Activated naive CD4-positive, alpha-beta T cell treated with anti-CD3 and anti-CD28 coated beads, Interleukin-2, amount 50 U/mL, for 24 hours (primary cell): ENCODE results near the gene TBX1.

Experiments used
- H3K27ac Mint-ChIP-seq: one replicate; pipeline ENCODE4 v1.8.0; 2021; ENCODE audit warnings: mild to moderate bottlenecking, mixed read lengths
- H3K27me3 Mint-ChIP-seq: one replicate; pipeline ENCODE4 v1.8.0; 2021; ENCODE audit warnings: mixed read lengths
- H3K36me3 Mint-ChIP-seq: one replicate; pipeline ENCODE4 v1.8.0; 2021; ENCODE audit warnings: mixed read lengths
- H3K4me1 Mint-ChIP-seq: one replicate; pipeline ENCODE4 v1.8.0; 2021; ENCODE audit warnings: mixed read lengths
- H3K4me3 Mint-ChIP-seq: one replicate; pipeline ENCODE4 v1.8.0; 2021; ENCODE audit warnings: mild to moderate bottlenecking, mixed read lengths
- H3K9me3 Mint-ChIP-seq: one replicate; pipeline ENCODE4 v1.8.0; 2021; ENCODE audit warnings: mixed read lengths

The TBX1 gene

GRCh38 chr22:19730655-19731360 is 29.8 kb upstream of the TBX1 start:
- H3K4me1 Mint-ChIP-seq = peaks cover 4% of the 10 kb centered on the region
- H3K27ac Mint-ChIP-seq = no peak overlapping the region
- peaks cover 1% of the 10 kb centered on the region for H3K27me3 Mint-ChIP-seq
- no peaks in the 10 kb centered on the region for H3K36me3 Mint-ChIP-seq
- peak overlapping the region; percentile 85 for H3K4me3 Mint-ChIP-seq
- H3K9me3 Mint-ChIP-seq = no peaks in the 10 kb centered on the region

GRCh38 chr22:19731361-19732135 is 29.0 kb upstream of the TBX1 start:
- H3K27ac Mint-ChIP-seq = no peak overlapping the region
- H3K27me3 Mint-ChIP-seq = peaks cover 1% of the 10 kb centered on the region
- H3K4me3 Mint-ChIP-seq = no peak overlapping the region
- H3K36me3 Mint-ChIP-seq = no peaks in the 10 kb centered on the region
- H3K9me3 Mint-ChIP-seq = no peaks in the 10 kb centered on the region
- H3K4me1 Mint-ChIP-seq = peaks cover 4% of the 10 kb centered on the region

- peaks cover under 1% of the 10 kb centered on the region for H3K27me3 Mint-ChIP-seq
- no peaks in the 10 kb centered on the region for H3K9me3 Mint-ChIP-seq
- H3K27ac Mint-ChIP-seq = no peak overlapping the region
- no peaks in the 10 kb centered on the region for H3K36me3 Mint-ChIP-seq
- H3K4me3 Mint-ChIP-seq = no peak overlapping the region
- H3K4me1 Mint-ChIP-seq = peaks cover 4% of the 10 kb centered on the region
These were observed 28.0 kb upstream of the TBX1 start for GRCh38 chr22:19732403-19733113.

- no peak overlapping the region for H3K27ac Mint-ChIP-seq
- H3K36me3 Mint-ChIP-seq = no peaks in the 10 kb centered on the region
- no peaks in the 10 kb centered on the region for H3K27me3 Mint-ChIP-seq
- H3K4me1 Mint-ChIP-seq = peaks cover 4% of the 10 kb centered on the region
- H3K4me3 Mint-ChIP-seq = no peak overlapping the region
- no peaks in the 10 kb centered on the region for H3K9me3 Mint-ChIP-seq
These were observed 26.8 kb upstream of the TBX1 start for GRCh38 chr22:19733755-19734154.

- Mint-ChIP-seq H3K36me3 (no peaks in the 10 kb centered on the region), H3K9me3 (no peaks in the 10 kb centered on the region), H3K4me1 (peaks cover 4% of the 10 kb centered on the region), H3K27me3 (no peaks in the 10 kb centered on the region), H3K4me3 (no peak overlapping the region), H3K27ac (no peak overlapping the region)
These were observed 26.4 kb upstream of the TBX1 start for GRCh38 chr22:19734163-19734562.

- H3K9me3 Mint-ChIP-seq = no peaks in the 10 kb centered on the region
- no peak overlapping the region for H3K27ac Mint-ChIP-seq
- H3K4me1 Mint-ChIP-seq = peaks cover 4% of the 10 kb centered on the region
- no peak overlapping the region for H3K4me3 Mint-ChIP-seq
- no peaks in the 10 kb centered on the region for H3K27me3 Mint-ChIP-seq
- no peaks in the 10 kb centered on the region for H3K36me3 Mint-ChIP-seq
These were observed 25.7 kb upstream of the TBX1 start for GRCh38 chr22:19734837-19735382.

GRCh38 chr22:19735665-19736510 is 24.7 kb upstream of the TBX1 start:
- Mint-ChIP-seq H3K27me3 (no peaks in the 10 kb centered on the region), H3K9me3 (no peaks in the 10 kb centered on the region), H3K27ac (no peak overlapping the region), H3K36me3 (no peaks in the 10 kb centered on the region), H3K4me3 (no peak overlapping the region), H3K4me1 (no peaks in the 10 kb centered on the region)

- no peaks in the 10 kb centered on the region for H3K27me3 Mint-ChIP-seq
- no peaks in the 10 kb centered on the region for H3K36me3 Mint-ChIP-seq
- H3K9me3 Mint-ChIP-seq = no peaks in the 10 kb centered on the region
- H3K4me1 Mint-ChIP-seq = no peaks in the 10 kb centered on the region
- no peak overlapping the region for H3K27ac Mint-ChIP-seq
- H3K4me3 Mint-ChIP-seq = no peak overlapping the region
These were observed 22.5 kb upstream of the TBX1 start for GRCh38 chr22:19737846-19738663.

GRCh38 chr22:19738664-19739447 is 21.7 kb upstream of the TBX1 start:
- Mint-ChIP-seq H3K27ac (no peak overlapping the region), H3K4me3 (no peak overlapping the region), H3K4me1 (no peaks in the 10 kb centered on the region), H3K9me3 (no peaks in the 10 kb centered on the region), H3K36me3 (no peaks in the 10 kb centered on the region), H3K27me3 (no peaks in the 10 kb centered on the region)

GRCh38 chr22:19739448-19739895 is 21.1 kb upstream of the TBX1 start:
- no peaks in the 10 kb centered on the region for H3K9me3 Mint-ChIP-seq
- no peaks in the 10 kb centered on the region for H3K27me3 Mint-ChIP-seq
- no peak overlapping the region for H3K4me3 Mint-ChIP-seq
- H3K27ac Mint-ChIP-seq = no peak overlapping the region
- H3K36me3 Mint-ChIP-seq = no peaks in the 10 kb centered on the region
- H3K4me1 Mint-ChIP-seq = no peaks in the 10 kb centered on the region

- no peaks in the 10 kb centered on the region for H3K36me3 Mint-ChIP-seq
- no peaks in the 10 kb centered on the region for H3K27me3 Mint-ChIP-seq
- no peak overlapping the region for H3K4me3 Mint-ChIP-seq
- H3K9me3 Mint-ChIP-seq = no peaks in the 10 kb centered on the region
- H3K27ac Mint-ChIP-seq = no peak overlapping the region
- no peaks in the 10 kb centered on the region for H3K4me1 Mint-ChIP-seq
These were observed 20.6 kb upstream of the TBX1 start for GRCh38 chr22:19739911-19740449.

- Mint-ChIP-seq H3K9me3 (no peaks in the 10 kb centered on the region), H3K4me3 (no peak overlapping the region), H3K36me3 (no peaks in the 10 kb centered on the region), H3K27ac (no peak overlapping the region), H3K27me3 (no peaks in the 10 kb centered on the region), H3K4me1 (no peaks in the 10 kb centered on the region)
These were observed 20.0 kb upstream of the TBX1 start for GRCh38 chr22:19740586-19740985.

GRCh38 chr22:19741053-19741452 is 19.5 kb upstream of the TBX1 start:
- Mint-ChIP-seq H3K9me3 (no peaks in the 10 kb centered on the region), H3K27ac (no peak overlapping the region), H3K4me3 (no peak overlapping the region), H3K36me3 (no peaks in the 10 kb centered on the region), H3K27me3 (no peaks in the 10 kb centered on the region), H3K4me1 (no peaks in the 10 kb centered on the region)
